ENCODE measurements around the gene ANKRD24.
"Not testable (repeated sequence)": the region's sequence is repeated elsewhere in the genome, so short reads cannot be mapped to it uniquely, and the experiment has no call there.

GRCh38 chr19:4142916-4143315, 39.6 kb upstream of the ANKRD24 start:
- TF ChIP-seq, protein P1, sequence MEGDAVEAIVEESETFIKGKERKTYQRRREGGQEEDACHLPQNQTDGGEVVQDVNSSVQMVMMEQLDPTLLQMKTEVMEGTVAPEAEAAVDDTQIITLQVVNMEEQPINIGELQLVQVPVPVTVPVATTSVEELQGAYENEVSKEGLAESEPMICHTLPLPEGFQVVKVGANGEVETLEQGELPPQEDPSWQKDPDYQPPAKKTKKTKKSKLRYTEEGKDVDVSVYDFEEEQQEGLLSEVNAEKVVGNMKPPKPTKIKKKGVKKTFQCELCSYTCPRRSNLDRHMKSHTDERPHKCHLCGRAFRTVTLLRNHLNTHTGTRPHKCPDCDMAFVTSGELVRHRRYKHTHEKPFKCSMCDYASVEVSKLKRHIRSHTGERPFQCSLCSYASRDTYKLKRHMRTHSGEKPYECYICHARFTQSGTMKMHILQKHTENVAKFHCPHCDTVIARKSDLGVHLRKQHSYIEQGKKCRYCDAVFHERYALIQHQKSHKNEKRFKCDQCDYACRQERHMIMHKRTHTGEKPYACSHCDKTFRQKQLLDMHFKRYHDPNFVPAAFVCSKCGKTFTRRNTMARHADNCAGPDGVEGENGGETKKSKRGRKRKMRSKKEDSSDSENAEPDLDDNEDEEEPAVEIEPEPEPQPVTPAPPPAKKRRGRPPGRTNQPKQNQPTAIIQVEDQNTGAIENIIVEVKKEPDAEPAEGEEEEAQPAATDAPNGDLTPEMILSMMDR (IDR thresholded peaks at IDR 0.05), result not testable (repeated sequence)
- TF ChIP-seq POLR2A (IDR thresholded peaks at IDR 0.05), result not testable (repeated sequence)

Measured in thyroid gland (tissue), 4 donors.